HG03196 (cell line): ENCODE data around the gene CFAP251.
A peak's percentile ranks its signal among the peaks of the same experiment; 100 is the strongest.
"Not testable (repeated sequence)": the region's sequence is repeated elsewhere in the genome, so short reads cannot be mapped to it uniquely, and the experiment has no call there.

Source experiments
- ATAC-seq: cut with Tn5 transposase; IDR thresholded peaks from one replicate; pipeline ENCODE4 v1.9.1; 2021; ENCODE audit not compliant: unreplicated experiment

CFAP251 gene

GRCh38 chr12:121970581-121971300 lies 52.3 kb downstream of the CFAP251 start:
- no peak for ATAC-seq

GRCh38 chr12:121974026-121974985 lies 55.9 kb downstream of the CFAP251 start:
- ATAC-seq, result no peak

- ATAC-seq, result no peak
Measured at GRCh38 chr12:121975021-121975420, 56.6 kb downstream of the CFAP251 start.

- no peak for ATAC-seq
Measured at GRCh38 chr12:121976950-121977349, 58.6 kb downstream of the CFAP251 start.

GRCh38 chr12:121980191-121980891 lies 61.9 kb downstream of the CFAP251 start:
- no peak for ATAC-seq

- no peak for ATAC-seq
Measured at GRCh38 chr12:121980892-121981272, 62.5 kb downstream of the CFAP251 start.

- ATAC-seq, result no peak
Measured at GRCh38 chr12:121981456-121981855, 63.1 kb downstream of the CFAP251 start.

GRCh38 chr12:121982950-121983349 lies 64.6 kb downstream of the CFAP251 start:
- no peak for ATAC-seq

GRCh38 chr12:121983536-121984210 lies 65.3 kb downstream of the CFAP251 start:
- ATAC-seq, result no peak

- no peak for ATAC-seq
Measured at GRCh38 chr12:121986489-121987245, 68.3 kb downstream of the CFAP251 start.

- ATAC-seq, result not testable (repeated sequence)
Measured at GRCh38 chr12:121988519-121988918, 70.1 kb downstream of the CFAP251 start.

GRCh38 chr12:121989276-121990113 lies 71.1 kb downstream of the CFAP251 start:
- no peak for ATAC-seq

- no peak for ATAC-seq
Measured at GRCh38 chr12:121990114-121990647, 71.8 kb downstream of the CFAP251 start.

GRCh38 chr12:121990692-121991603 lies 72.6 kb downstream of the CFAP251 start:
- ATAC-seq, result peak; percentile 71

GRCh38 chr12:121992059-121992879 lies 73.9 kb downstream of the CFAP251 start:
- peak; percentile 79 for ATAC-seq

- no peak for ATAC-seq
Measured at GRCh38 chr12:121996050-121996944, 77.9 kb downstream of the CFAP251 start.
